ENCODE measurements around the gene SPATS2. TPM values are rescaled to one million over a fixed set of nuclear protein-coding genes. Genes with fewer than 3 reads are reported as not detected.

SPATS2 gene
- total RNA-seq, 2 experiments from 2014 or later = 6.1 to 6.4 TPM

DNA sequence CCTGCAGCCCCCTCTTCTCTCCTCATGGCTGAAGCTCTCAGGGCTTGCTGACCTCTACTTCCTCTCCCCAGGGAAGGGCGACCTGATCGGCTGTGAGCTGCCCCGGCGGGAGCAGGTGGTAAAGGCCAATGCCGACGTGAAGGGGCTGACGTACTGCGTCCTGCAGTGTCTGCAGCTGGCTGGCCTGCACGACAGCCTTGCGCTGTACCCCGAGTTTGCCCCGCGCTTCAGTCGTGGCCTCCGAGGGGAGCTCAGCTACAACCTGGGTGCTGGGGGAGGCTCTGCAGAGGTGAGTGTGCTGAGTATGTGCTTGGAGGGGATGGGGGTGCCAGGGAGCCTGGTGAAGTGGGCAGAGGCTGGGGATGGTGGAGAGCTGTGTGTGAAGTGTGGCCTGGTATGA lies 187.0 kb downstream of the SPATS2 start:
- ATAC-seq (ENCODE audit: poor library complexity) (no peak), DNase-seq (no peak)
- Histone ChIP-seq H3K4me3 (ENCODE audit: low read length) (no peak overlapping the region), H3K36me3 (ENCODE audit: insufficient read depth, low read length) (peaks cover 21% of the 10 kb centered on the region), H3K27me3 (ENCODE audit: control insufficient read depth in 1 of 2, insufficient read depth in 2 of 2, low read length in 2 of 2) (peaks cover 0 to 9% of the 10 kb centered on the region in 2 experiments), H3K9me3 (ENCODE audit: control insufficient read depth in 1 of 2, insufficient read depth in 1 of 2, low read length in 2 of 2) (peaks cover 0 to 4% of the 10 kb centered on the region in 2 experiments), H3K27ac (ENCODE audit: low read depth in 1 of 2, low read length in 2 of 2) (no peak overlapping the region), H3K4me1 (ENCODE audit: insufficient read depth, low read length) (peaks cover 9% of the 10 kb centered on the region)
- Mint-ChIP-seq H3K9me3 (no peaks in the 10 kb centered on the region), H3K27ac (no peak overlapping the region), H3K36me3 (ENCODE audit: low read depth) (peaks cover 21% of the 10 kb centered on the region), H3K4me1 (ENCODE audit: low read depth) (peaks cover 7% of the 10 kb centered on the region), H3K4me3 (no peak overlapping the region), H3K27me3 (peaks cover 9% of the 10 kb centered on the region)
- ChIA-PET CTCF (interaction anchor here (0.6 to 1.7 kb wide), 7 partner anchors 16 to 196 kb away, joined by 3 to 9 read pairs (median 3); partner anchors contain the start of genes KCNH3 and SPATS2), POLR2A (interaction anchor here (1.5 to 2.9 kb wide), 4 partner anchors 9 to 69 kb away, joined by 3 to 6 read pairs (median 4); partner anchors contain the start of genes MCRS1 and PRPF40B)
- intact Hi-C loops (cut with DNase I, micrococcal nuclease) = loop anchor here in 1 of 2 experiments (5.0 kb wide), 2 partner anchors 73 to 153 kb away; partner anchors contain the start of gene FMNL3
- TF ChIP-seq, protein P1, sequence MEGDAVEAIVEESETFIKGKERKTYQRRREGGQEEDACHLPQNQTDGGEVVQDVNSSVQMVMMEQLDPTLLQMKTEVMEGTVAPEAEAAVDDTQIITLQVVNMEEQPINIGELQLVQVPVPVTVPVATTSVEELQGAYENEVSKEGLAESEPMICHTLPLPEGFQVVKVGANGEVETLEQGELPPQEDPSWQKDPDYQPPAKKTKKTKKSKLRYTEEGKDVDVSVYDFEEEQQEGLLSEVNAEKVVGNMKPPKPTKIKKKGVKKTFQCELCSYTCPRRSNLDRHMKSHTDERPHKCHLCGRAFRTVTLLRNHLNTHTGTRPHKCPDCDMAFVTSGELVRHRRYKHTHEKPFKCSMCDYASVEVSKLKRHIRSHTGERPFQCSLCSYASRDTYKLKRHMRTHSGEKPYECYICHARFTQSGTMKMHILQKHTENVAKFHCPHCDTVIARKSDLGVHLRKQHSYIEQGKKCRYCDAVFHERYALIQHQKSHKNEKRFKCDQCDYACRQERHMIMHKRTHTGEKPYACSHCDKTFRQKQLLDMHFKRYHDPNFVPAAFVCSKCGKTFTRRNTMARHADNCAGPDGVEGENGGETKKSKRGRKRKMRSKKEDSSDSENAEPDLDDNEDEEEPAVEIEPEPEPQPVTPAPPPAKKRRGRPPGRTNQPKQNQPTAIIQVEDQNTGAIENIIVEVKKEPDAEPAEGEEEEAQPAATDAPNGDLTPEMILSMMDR (IDR thresholded peaks at IDR 0.05) = no peak

- ChIA-PET POLR2A (interaction anchor here (2.9 kb wide), 1 partner anchor 67 kb away, joined by 6 read pairs; the partner anchor contains the start of gene PRPF40B), CTCF (no interaction called here)
- H3K4me1 Mint-ChIP-seq (ENCODE audit: low read depth) = peaks cover 7% of the 10 kb centered on the region
- Histone ChIP-seq H3K27me3 (ENCODE audit: control insufficient read depth in 1 of 2, insufficient read depth in 2 of 2, low read length in 2 of 2) (no peaks in the 10 kb centered on the region), H3K4me1 (ENCODE audit: insufficient read depth, low read length) (peaks cover 6% of the 10 kb centered on the region), H3K36me3 (ENCODE audit: insufficient read depth, low read length) (peaks cover 36% of the 10 kb centered on the region), H3K4me3 (ENCODE audit: low read length) (no peak overlapping the region), H3K27ac (ENCODE audit: low read depth in 1 of 2, low read length in 2 of 2) (no peak overlapping the region), H3K9me3 (ENCODE audit: control insufficient read depth in 1 of 2, insufficient read depth in 1 of 2, low read length in 2 of 2) (no peaks in the 10 kb centered on the region)
- H3K27me3 Mint-ChIP-seq = peaks cover 4% of the 10 kb centered on the region
- intact Hi-C loops (cut with DNase I, micrococcal nuclease) = no loop called here
- peak overlapping the region; percentile 53 for H3K27ac Mint-ChIP-seq
- DNase-seq (no peak), ATAC-seq (ENCODE audit: poor library complexity) (no peak)
- peaks cover 36% of the 10 kb centered on the region for H3K36me3 Mint-ChIP-seq (ENCODE audit: low read depth)
- TF ChIP-seq, protein P1 (IDR thresholded peaks at IDR 0.05) = no peak
- H3K9me3 Mint-ChIP-seq = no peaks in the 10 kb centered on the region
- H3K4me3 Mint-ChIP-seq = no peak overlapping the region
These were observed 188.5 kb downstream of the SPATS2 start for GRCh38 chr12:49555631-49556390.

GRCh38 chr12:49556391-49557186 lies 189.3 kb downstream of the SPATS2 start:
- POLR2A ChIA-PET = no interaction called here

More at GRCh38 chr12:49556391-49557186, 189.3 kb downstream of the SPATS2 start:
- H3K4me1 Mint-ChIP-seq (ENCODE audit: low read depth) = peaks cover 7% of the 10 kb centered on the region
- CTCF ChIA-PET = interaction anchor here (1.2 kb wide), 1 partner anchor 67 kb away, joined by 3 read pairs; the partner anchor contains the start of gene PRPF40B
- H3K9me3 ChIP-seq (ENCODE audit: control insufficient read depth in 1 of 2, insufficient read depth in 1 of 2, low read length in 2 of 2) = no peaks in the 10 kb centered on the region
- peaks cover 6% of the 10 kb centered on the region for H3K4me1 ChIP-seq (ENCODE audit: insufficient read depth, low read length)
- intact Hi-C loops (cut with DNase I, micrococcal nuclease) = no loop called here
- H3K4me3 Mint-ChIP-seq = no peak overlapping the region
- TF ChIP-seq, protein P1 (IDR thresholded peaks at IDR 0.05) = no peak
- peaks cover 4% of the 10 kb centered on the region for H3K27me3 Mint-ChIP-seq
- H3K4me3 ChIP-seq (ENCODE audit: low read length) = no peak overlapping the region
- H3K27ac Mint-ChIP-seq = peak overlapping the region; percentile 53
- peaks cover 44% of the 10 kb centered on the region for H3K36me3 ChIP-seq (ENCODE audit: insufficient read depth, low read length)
- no peaks in the 10 kb centered on the region for H3K27me3 ChIP-seq (ENCODE audit: control insufficient read depth in 1 of 2, insufficient read depth in 2 of 2, low read length in 2 of 2)
- no peak overlapping the region for H3K27ac ChIP-seq (ENCODE audit: low read depth in 1 of 2, low read length in 2 of 2)
- DNase-seq (no peak), ATAC-seq (ENCODE audit: poor library complexity) (no peak)
- H3K36me3 Mint-ChIP-seq (ENCODE audit: low read depth) = peaks cover 44% of the 10 kb centered on the region
- H3K9me3 Mint-ChIP-seq = no peaks in the 10 kb centered on the region

All from CD4-positive, alpha-beta T cell (primary cell).